HG03378 (cell line): Measurements from ENCODE around the gene C1orf56.
"Not testable (repeated sequence)": the region's sequence is repeated elsewhere in the genome, so short reads cannot be mapped to it uniquely, and the experiment has no call there.

Experiments used
- ATAC-seq: cut with Tn5 transposase; IDR thresholded peaks from one replicate; pipeline ENCODE4 v1.9.1; 2021; ENCODE audit warnings: mild to moderate bottlenecking, moderate library complexity; ENCODE audit not compliant: unreplicated experiment

Gene C1orf56

DNA sequence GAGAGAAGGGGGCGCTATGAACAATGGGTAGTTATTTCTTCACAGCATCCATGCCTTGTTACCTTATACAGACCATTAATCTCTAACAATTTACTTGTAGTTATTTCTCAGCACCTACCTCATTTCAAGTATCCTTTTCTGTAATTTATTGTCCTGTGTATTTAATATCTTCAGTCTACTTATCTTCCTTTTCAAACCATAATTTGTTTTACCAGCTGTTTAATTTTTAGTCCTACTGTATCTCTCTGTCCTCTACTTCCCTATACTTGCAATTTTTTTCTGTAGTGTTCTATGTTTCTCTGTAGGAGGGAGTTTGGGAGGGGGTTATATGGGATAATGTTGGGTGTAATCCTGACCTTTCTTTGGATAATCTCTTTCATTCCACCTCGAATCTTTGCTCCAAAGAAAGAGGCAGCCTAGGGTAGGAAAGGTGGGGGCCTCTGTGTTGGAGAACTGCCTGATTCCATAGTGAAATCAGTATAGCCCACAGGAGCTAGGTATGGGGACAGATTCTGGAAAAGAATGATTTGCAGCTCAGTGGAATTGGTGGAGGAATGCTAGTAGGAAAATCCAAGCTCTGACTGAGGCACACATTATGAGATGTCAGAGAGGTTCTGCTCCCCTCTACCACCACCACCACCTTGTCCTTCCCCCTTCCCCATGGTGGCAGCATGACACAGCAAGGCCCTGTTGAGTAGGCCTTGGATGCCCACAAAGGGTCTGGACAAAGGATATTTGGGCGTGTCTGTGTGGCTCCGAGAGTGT lies 13.3 kb downstream of the C1orf56 start:
- ATAC-seq: no peak

DNA sequence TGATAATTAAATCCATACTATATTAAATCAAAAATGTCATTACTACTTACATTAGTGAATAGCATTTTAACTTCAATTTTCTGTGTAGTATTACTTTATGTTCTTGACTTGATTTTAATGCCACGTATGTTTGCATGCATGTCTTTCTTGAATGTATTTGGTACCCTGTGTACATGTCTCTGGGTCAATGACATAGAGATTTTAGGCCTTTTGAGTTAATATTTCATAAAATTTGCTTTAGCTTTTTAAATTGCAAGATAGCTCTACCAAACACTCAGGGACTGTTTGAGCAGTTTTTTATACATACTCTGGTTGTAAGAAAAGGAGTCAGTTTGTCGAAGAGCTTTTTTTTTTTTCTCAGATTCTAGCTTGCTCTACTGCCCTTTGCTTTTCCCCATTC lies 14.2 kb downstream of the C1orf56 start:
- no peak for ATAC-seq

DNA sequence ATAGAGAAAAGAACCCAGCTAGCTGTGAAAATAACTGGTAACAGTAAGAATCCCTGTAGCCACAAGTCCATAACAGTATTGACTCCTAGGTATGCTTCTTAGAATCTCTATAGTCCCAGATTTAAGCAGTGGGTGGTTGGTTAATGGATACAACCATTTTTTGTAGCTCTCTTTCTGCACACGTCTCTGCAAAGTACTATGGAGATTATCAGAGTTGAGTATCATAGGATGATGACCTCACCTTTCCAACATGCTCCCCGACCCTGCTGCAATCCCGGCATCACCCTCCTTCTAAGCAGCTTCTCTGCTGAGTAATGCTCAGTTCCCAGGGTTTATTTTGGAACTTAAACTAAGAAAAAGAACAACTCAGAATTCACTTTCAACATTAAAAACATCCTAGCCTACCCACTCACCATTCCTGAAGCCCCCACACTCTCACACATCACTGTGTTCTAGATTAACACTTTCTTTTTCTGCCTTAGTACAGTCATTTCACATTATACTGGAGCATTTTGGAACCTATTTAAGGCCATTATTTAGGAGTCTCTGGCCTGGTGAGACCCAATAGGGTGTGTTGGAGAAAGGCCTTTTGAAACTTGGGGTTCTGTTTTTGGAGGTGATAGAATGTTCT lies 15.3 kb downstream of the C1orf56 start:
- ATAC-seq: no peak

DNA sequence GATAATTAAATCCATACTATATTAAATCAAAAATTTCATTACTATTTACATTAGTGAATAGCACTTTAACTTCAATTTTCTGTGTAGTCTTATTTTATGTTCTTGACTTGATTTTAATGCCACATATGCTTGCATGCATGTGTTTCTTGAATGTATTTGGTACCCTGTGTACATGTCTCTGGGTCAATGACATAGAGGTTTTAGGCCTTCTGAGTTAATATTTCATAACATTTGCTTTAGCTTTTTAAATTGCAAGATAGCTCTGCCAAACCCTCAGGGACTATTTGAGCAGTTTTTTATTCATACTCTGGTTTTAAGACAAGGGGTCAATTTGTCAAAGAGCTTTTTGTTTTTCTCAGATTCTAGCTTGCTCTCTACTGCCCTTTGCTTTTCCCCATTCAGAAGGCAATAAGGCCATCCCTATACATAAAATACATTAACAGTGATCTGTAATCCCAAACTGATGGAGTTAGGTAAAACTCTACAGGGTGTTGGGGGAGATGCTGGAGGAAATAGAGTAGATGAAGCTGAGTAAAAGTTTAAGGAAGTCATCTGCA lies 17.6 kb downstream of the C1orf56 start:
- ATAC-seq: no peak

DNA sequence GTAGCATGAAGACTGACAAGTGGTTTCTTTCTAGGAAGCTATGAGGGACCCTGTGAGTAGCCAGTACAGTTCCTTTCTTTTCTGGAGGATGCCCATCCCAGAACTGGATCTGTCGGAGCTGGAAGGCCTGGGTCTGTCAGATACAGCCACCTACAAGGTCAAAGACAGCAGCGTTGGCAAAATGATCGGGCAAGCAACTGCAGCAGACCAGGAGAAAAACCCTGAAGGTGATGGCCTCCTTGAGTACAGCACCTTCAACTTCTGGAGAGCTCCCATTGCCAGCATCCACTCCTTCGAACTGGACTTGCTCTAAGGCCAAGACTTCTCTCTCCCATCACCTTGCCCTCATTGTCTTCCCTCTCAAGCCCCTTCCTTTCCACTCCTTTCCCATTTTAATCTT lies 19.6 kb downstream of the C1orf56 start:
- no peak for ATAC-seq

DNA sequence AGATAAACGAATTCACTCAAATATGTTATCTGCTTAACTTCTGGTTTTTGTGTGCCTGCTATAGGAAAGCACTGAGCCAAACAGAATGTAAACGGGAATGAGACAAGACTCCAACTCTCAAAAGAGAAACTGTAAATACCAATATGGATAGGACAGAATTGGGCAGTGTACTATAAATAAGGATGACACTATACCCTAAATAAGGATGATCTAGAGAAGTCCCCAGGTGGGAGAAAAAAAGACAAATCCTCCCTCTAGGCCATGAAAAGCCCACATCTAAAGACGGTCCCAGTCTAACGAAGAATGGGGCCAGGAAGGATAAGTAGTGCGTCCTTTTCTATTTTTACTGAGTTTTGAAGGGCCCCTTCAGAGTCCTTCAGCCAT lies 21.5 kb downstream of the C1orf56 start:
- no peak for ATAC-seq

DNA sequence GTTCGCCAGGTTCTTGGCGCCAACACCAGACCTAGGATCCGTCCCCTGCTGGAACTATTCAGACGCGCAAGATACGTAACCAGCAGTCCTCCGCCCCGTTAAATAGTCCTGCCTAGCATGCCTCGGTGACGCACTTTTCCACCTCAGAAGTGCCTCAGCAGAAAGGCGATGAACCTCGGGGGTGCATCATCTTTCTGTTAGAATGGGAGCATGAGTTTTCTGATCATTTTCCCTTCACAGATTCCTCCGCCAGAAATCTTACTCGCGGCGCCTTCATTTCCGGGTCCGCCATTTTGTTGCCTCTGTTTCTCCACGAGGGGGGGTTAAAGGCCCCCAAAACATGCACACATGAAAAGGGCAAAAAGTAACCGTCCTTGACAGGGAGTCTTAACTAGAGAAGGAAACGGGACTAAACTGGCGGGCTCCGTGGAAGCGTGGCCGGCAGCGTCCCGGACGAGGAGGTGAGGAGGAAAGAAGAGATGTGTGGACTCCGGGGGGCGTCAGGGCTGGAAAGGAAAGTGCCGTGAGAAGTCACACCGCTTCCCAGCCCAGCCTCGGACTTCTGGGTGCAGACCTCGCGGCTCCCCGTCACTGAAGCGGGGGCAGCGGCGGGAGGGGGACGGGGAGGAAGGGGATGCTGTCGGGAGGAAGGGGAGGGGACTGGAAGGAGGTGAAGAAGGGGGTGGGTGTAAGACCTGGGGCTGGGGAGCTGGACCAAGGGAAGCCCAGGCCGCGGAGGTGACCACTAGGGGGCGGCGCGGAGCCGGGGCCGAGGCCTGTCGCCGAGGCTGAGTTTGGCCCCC lies 23.1 kb downstream of the C1orf56 start, which contains the start of gene GABPB2:
Gene GABPB2, plus strand, starts transcription at position 288 of the 803 bp plus-strand sequence. CDS start 17,429 bp downstream, outside the sequence.
- ATAC-seq: peak; percentile 61

DNA sequence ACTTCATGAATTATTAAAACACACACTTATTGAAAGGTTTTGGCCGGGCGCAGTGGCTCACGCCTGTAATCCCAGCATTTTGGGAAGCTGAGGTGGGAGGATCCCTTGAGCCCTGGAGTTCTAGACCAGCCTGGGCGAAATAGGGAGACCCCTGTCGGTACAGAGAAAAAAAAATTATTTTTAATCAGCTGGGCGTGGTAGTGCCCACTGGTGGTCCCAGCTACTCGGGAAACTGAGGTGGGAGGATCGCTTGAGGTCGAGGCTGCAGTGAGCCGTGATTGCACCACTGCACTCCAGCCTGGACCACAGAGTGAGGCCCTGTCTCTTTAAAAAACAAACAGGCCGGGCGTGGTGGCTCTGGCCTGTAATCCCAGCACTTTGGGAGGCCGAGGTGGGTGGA lies 24.7 kb downstream of the C1orf56 start:
- no peak for ATAC-seq

DNA sequence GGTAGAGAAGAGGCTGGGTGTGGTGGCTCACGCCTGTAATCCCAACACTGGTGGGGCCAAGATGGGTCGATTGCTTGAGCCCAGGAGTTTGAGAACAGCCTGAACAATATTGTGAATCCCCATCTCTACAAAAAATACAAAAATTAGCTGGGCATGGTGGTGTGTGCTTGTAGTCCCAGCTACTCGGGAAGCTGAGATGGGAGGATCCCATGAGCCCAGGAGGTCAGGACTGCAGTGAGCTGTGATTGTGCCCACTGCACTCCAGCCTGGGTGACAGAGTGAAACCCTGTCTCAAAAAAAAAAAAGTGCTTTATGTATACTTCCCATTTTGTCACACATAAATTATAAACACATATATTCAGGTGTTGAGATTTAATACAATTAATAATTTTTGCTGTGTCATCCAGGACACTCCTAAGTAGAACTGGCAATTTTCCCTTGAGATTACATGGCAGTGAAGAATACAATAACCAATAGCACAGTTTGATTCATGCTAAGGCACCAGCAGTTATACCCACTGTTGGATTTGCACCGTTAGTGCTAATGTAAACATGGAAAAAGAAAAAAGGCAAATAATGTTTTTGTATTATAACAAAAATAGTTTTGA lies 38.5 kb downstream of the C1orf56 start:
- no peak for ATAC-seq

DNA sequence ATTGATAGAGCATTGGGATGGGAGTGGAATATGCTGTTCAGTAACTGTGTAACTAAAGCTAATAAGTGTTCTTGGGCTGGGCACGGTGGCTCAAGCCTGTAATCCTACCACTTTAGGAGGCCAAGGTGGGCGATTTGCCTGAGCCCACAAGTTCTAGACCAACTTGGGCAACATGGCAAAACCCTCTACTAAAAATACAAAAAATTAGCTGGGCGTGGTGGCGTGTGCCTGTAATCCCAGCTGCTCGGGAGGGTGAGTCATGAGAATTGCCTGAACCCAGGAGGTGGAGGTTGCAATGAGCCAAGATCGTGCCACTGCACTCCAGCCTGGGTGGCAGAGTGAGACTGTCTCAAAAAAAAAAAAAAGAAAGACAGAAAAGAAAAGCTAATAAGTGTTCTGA lies 49.9 kb downstream of the C1orf56 start:
- not testable (repeated sequence) for ATAC-seq

DNA sequence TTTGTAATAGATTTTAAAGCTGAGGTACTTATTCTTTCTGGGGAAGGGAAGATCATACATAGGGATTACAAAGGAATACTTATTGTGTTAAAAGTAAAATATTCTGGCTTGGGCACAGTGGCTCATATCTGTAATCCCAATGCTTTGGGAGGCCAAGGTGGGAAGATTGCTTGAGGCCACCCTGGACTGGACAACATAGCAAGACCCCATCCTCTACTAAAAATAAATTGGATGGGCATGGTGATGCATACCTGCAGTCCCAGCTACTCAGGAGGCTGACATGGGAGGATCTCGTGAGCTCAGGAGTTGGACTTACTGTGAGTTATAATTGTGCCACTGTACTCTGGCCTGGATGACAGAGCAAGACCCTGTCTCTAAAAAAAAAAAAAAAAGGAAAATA lies 50.6 kb downstream of the C1orf56 start:
- no peak for ATAC-seq
